Endometrium (tissue), 2 donors: ENCODE data around the gene FA2H.
"Not testable (repeated sequence)": the region's sequence is repeated elsewhere in the genome, so short reads cannot be mapped to it uniquely, and the experiment has no call there.

ENCODE experiments used
- FAIRE-seq: peaks from 2 replicates; lab custom pipeline; 2012; peaks lifted over from hg19 to GRCh38; lab: Jason Lieb, UNC
- donor health status: control.
- donor health status: control.

Gene FA2H

DNA sequence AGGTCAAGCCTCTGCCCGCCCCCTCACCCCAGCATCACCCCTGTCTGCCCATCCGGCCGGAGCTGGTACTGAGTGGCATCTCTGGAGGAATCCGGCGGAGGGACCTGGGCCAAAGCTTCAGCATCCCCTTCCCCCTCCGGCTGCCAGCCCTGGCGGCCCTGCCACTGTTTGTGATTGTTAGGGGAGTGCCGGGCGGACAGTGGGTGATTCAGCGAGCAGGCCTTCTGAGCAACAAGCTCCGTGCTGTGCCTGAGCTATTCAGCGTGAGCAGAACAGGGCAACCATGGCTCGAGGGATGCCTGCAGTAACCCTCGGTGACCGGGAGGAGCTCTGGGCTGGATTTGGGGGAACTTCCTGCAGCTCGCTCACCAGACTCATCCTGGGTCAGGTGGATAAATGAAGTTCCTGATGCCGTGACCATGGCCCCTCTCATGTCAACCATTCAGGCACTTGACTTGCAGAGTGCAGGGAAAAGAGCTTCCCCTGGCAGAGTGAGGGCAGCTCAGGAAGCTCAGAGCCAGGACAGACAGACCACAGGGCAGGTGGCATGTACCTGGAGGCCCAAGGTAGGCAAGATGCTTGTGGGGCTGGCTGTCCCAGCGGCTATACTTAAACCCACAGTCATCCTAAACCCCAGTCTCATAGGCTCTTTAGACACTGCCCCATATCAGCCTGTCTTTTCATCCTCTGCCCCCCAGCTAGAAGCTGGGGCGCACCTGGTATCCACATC lies 49.6 kb downstream of the FA2H start:
- no peak for FAIRE-seq

DNA sequence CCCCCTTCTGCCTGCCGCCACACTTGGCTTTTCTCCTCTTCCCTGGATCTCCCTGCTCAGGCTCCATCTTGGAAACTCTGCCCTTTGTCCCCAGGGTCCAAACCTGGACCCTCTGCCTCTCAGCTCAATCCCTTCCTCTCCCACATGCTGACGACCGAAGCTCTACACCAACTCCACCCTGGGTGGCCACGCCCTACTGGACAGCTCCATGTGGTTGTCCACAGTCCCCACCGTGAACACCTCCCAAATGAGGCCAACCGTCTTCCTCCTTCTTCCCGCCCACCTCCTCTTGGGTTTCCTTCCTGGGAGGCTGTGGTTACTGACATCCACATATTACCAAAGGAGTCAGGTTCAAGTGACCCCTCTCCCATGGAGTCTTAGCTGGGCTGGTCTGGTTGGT lies 51.4 kb downstream of the FA2H start:
- FAIRE-seq = no peak

DNA sequence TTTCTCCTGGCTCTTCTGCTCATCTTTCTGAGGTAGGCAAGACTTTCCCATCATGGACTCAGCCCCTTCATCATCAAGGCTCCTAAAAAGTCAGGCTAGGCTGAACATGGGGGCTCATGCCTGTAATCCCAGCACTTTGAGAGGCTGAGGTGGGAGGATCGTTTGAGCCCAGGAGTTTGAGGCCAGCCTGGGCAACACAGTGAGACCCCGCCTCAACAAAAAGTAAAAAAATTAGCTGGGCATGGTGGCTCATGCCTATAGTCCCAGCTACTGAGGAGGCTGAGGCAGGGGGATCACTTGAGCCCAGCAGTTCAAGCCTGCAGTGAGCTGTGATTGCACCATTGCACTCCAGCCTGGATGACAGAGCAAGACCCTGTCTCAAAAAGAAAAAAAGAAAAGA lies 52.5 kb downstream of the FA2H start:
- FAIRE-seq = not testable (repeated sequence)

DNA sequence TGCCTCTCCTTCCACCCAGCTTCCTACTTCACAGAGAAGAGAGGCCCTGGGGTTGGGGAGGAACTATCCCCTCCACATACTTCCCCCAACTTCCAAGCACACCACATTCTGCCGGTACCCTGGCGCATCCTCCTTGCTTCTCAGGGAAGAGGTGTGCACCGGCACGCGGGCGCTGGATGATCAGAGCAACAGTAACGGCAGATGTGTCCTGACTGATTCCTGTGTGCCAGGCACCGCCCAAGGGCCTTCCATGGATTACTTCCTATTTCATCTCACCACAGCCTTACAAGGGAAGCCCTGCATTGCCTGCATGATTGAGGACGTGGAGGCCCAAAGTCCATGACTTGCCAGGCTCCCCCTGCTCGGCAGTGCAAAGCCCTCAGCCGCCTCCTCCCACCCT lies 52.9 kb downstream of the FA2H start:
- FAIRE-seq = no peak

DNA sequence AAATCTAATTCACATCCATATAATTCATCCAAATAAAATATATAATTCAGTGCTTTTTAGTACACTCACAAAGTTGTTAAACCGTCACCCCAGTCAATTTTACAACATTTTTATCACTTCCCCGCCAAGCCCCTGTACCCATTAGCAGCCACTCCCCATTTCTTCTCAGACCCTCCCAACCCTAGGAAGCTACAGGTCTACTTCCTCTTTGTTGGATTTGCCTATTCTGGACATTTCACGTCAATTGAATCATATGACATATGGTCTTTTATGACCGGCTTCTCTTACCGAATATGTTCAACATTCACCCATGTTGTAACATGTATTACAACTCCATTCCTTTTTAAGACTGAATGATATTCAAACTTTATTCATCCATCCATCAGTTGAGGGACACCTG lies 54.0 kb downstream of the FA2H start:
- no peak for FAIRE-seq

DNA sequence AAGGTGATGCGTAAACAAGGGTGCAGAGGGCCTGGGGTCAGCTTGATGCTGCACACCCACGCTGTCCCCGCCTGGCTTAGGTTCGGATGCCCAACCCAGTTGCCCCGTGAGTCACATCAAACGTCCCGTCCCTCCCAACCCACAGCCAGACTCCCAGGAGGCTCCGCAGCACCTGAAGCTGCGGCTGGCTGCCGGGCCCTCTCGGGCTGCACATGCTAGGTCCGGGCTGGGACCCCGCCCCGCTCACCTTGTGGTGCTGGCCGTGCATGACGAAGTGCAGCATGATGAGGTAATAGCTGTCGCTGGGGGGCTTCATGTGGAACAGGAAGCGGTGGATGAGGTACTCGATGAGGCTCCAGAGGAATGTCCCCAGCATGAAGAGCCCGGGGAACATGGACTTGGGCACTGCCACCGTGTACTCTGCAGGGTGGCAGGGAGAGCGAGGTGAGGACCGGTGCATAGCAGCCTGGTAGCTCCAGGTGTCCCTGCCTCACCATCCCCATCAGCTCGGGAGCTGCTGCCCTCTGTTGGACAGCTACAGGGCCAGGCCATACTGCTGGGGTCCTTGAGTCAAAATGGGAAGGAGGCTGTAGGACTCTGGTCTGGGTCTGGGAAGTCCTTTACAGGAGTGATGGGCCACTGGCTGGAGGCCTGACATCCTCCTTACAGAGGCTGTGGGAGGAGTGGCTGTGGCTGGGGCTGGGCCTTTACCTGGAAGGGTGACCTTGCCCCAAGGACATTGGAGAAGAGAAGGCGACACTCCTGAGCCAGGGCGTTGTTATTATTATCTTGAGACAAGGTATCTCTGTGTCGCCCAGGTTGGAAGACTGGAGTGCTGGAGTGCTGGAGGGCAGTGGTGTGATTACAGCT lies 55.6 kb downstream of the FA2H start:
- FAIRE-seq = no peak

DNA sequence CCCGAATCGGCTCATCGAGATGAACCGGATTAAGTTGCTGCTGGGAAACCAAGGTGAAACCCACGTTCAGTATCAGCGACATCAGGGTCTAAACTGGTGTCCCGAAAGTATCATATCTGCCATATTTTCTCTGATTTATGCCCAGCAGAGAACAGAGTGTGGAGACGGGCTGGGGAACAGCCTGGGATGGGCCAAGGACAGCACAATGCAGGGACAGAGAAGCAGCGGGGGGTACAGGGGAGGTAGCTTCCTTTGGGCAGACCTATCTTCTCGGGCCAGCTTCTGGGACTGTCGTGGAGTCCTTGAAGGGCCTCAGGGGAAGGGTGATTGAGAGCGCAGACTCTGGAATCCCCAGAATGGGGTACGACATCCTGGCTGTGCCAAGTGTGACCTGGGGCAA lies 56.5 kb downstream of the FA2H start:
- no peak for FAIRE-seq

DNA sequence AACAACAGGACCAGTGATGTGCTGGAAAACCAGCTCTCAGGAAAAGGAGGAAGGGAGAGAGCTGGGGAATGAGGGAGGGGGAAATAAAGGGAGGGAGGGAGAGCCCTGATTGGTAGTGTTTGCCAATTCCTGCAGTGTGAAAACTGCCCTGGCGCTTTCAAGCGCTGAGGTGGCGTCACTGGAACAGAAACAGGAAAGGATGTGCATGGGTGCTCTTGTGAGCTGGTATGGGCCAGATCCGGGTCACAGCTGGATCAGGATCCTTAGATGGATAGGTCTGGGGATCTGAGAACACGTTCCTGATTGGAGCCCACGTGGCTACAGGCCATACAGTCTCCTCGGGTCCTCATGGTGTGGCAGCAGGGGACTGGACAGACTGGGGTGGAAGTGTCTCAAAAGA lies 57.3 kb downstream of the FA2H start:
- FAIRE-seq = no peak

DNA sequence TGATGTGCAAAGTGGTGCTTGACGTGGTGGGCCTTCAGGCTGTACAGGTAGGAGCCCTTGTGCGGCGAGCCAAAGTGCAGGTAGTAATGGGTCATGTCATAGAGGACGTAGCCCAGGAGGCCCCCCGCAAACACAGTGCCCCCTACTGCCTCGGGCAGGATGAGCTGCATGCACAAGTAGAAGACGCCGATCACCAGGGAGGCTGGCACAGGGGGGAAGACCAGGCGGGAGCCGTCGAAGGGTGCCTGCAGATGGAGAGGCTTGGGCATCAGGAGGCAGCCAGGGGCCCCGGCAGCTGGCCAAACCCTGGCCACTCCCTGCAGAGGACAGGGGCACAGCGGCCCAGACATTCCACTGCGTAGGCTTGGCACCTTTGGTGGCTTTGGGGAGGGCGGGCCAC lies 58.3 kb downstream of the FA2H start:
- FAIRE-seq = no peak

DNA sequence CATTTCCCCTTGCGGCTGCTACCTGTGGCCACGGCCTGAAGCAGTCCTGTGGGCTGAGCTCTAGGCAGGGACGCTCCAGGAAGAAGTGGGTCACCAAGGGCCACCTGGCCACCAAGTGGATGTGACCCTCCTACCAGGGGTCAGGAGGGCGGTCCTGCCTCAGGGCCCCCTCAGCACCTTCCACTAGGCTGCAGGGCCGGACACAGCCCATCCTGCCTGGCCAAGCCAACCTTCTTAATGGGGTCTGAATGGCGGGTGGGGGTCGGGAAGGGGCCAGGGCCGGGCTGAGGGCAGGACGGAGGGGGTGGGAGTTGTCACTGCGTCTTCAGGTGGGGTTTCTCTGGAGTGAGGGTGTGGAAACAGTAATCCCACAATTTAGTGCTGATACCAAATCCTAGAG lies 60.7 kb downstream of the FA2H start:
- no peak for FAIRE-seq

DNA sequence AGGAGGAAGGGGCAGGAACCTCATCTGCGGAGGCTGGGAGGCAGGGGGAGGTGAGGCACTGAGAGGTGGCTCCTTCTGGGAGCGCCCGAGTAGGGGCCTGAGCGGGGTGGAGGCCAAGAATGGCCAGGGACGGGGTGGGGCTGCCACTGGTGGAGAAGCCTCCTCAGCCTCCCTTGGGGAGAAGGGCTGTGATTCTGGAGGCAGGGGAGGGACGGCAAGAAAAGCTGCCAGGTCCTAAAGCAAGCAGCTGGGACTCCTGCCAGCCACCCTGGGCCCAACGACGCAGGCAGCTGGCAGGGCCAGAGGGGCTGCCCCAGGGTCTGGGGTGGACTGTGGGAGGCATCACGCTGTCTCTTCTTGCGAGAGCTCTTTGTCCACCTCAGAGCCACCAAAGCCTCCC lies 61.3 kb downstream of the FA2H start:
- FAIRE-seq = no peak

DNA sequence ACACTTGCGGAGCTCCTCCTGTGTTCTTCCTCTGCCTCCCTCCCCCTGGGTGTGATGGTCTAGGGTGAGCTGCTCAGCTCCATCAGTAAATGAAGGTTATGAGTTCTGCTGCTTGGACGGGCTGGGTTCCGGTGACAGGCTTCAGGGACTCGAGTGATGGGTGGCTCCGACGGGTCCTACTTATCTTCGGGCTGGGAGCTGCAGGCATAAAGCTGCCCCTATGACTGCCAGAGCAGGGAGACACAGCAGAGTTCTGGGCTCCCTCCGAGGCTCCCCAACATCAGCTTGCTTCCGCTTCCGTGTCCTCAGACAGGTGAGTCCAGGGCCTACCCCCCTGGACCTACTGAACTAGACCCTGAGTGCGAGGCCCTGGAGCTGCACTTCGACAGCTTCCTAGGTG lies 62.7 kb downstream of the FA2H start:
- FAIRE-seq = no peak

DNA sequence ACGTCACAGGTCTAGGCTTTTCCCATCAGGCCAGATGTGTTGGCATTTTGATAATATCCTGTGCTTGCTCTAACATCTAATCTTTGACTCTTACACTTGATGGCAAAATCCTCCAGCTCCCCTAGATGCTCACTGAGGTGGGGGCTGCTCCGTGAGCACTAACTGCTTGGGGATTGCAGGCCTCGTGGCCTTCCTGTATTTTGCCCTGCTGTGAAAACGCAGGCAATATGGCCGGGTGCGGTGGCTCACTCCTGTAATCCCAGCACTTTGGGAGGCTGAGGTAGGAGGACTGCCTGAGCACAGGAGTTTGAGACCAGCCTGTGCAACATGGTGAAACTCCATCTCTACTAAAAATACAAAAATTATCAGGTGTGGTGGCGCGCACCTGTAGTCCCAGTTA lies 64.2 kb downstream of the FA2H start:
- FAIRE-seq = no peak

DNA sequence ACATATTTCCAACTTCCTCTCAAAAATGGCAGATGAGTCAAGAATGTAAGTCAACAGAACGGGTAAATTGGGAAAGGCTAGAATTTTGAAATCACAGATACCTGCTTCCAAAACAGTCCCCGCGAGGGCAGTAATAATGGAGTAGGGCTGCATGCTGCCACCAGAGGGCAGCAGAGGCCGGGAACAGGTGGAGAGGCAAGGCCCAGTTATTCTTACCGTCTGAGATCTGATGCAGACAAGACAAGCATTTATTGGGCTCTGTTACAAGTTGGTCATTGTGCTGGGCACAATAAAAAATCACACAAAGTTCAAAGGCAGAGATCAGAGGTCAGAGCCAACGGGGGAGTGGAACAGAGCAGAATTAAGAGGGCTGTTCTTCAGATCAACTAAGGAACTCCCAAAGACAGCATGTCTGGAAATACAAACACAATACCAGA lies 65.2 kb downstream of the FA2H start:
- FAIRE-seq = peak; percentile 67

DNA sequence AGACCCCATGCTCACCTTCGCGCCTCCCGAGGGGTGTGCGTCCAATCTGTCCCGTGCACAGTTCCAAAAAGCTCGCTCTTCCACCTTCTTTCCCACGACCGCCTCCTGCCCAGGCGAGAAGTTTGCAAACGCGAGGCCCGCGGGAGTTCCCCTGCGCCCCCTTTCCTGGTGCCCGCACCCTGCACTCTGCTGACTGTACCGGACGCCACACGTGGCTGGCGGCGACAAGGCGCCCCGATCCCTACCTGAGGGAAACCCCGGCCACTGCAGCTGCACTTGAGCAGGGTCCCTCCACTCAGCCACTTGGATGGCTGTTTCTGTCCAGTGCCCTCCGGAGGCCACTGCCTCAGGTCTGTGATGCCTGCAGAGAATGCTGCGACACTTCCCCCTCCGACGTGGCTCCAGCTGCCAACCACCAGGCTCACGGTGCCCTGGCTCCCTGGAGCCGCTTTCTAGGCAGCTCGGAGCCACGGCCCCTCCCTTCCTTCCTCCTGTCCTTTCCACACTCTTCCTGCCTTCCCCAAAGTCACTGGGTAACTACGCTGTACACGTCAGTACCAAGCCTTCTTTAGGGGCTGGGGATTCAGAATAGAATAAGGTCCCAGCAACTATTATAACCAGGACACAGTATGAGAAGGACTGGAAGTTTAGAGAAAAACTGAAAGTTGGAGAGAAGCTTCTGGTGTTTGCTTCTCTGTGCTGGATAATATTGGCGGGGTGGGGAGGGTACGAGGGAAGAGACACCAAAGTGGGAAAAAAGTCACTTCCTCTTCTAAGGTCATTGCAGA lies 74.0 kb downstream of the FA2H start, which contains the start of gene MLKL:
MLKL (minus strand) TSS at position 425 of the 788 bp plus-strand sequence. CDS start 5,105 bp downstream, outside the sequence.
- FAIRE-seq = no peak

DNA sequence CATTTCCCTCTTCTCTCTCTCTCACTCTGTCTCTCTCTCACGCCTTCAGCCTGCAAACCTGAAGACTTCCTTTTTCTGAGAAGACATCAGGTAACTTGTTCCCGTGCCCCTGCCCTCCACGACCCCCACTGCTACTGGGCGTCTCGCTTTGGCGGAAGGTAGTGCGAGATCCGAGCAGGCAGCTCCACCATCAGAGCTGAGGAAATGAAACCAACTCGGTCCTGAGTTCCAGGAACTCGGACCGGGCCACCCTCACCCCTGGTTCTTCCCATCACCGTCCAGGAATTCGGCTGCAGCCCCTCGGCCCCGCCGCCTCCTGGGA lies 74.5 kb downstream of the FA2H start:
- no peak for FAIRE-seq

DNA sequence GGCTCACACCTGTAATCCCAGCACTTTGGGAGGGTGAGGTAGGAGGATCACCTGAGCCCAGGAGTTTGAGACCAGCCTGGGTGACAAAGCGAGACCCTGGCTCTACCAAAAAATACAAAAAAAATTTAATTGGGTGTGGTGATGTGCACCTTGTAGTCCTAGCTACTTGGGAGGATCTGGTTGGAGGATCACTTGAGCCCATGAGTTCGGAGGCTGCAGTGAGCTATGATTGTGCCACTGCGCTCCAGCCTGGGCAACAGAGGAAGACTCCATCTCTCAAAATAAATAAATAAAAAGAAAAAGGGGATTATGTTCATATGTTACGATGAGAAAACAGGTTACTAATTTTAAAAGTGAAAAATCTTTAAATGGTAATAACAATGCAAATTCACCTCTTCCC lies 75.0 kb downstream of the FA2H start:
- FAIRE-seq = no peak

DNA sequence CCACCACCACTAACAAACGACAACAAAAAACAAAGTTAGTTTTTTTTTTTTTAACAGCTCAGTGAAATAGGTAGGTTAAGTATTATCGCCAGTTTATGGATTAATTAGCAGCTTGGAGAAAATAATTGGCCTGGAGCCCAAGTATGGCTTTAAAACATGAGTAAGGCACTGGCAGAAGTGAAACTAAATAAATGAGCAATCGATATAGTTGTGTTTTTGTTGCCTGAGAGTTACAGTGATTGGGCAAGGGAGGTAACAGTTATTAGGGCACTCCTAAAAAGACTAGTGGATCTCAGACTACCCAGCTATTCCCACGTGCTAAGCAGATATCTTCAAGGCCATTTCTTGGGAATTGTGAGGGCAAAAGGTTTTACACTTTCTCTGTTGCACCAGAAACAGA lies 76.4 kb downstream of the FA2H start:
- FAIRE-seq = no peak

DNA sequence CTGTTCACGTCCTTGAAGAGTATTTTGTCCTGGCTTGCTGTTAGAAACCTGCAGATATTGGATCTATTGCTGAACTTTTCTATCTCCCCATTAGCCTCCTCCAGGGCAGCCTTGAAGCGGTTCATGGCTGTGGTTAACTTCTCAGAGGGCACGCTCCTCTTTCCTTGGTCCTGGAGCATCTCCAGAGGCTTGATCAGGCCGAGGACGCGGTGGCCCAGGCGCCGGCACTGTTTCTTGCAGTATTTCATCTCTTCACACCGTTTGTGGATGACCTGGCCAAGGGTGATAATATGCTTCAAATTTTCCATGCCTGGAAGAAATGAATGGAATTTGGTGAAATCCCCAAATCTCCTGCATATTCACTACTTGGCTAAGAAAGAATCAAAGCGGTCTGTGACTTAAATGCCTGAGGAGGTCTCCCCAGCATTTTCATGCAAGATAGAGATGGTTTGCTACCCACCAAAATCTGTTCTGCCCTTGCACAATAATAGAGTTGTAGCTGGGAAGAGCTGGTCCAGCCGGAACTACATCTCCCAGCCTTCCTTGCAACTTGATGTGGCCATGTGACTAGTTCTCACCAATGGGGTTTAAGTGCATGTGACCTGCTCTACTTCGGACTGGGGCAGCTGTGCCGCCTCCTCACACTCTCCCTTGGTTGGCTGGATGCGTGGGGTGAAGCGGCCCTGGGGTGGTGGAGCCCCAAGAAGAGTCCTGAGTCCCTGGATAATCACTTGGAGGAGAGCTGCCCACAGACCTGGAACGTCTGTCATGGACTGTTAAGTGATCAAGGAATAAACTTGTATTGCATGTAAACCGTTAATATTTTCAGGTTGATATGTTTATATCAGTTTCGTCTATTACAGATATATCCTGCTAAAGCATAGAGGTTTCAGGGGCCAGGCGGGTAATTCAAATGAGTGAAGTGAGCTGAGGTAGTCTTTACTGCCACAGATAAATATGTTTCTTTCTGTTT lies 78.9 kb downstream of the FA2H start:
- FAIRE-seq = no peak

DNA sequence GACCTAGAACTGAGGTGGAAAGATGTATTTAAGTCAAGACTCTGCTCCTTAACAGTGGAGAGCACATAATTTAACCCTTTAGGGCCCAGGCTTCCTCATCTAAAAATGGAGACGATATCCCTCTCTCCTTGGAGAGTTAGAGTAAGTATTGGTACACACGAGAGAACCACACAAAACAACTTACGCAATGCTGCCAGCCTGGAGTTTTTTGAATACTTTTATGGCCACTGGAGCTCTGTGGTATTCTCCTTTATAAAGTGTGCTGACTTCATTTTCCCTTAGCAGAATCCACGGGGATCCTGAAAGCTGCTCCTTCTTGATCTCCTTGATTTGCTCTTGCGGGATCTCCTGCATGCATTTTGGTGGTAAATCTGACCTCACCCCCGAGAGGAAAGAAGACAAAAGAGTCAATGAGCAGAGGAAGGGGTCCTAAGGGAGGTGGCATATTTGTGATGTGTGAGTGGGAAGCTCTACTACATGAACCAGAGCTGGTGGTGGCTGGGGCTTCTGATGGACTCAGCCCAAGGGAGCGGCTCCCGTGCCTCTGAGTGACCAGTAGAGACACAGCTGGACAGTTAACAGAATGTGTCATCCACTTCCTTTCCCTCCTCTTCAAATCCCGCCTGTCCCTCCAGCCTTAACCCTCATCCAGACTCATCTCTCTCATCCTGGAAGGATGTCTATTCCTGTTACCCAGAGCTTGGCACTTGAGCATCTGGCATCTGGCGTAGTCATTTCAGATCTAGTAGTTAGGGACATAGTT lies 83.3 kb downstream of the FA2H start:
- no peak for FAIRE-seq

DNA sequence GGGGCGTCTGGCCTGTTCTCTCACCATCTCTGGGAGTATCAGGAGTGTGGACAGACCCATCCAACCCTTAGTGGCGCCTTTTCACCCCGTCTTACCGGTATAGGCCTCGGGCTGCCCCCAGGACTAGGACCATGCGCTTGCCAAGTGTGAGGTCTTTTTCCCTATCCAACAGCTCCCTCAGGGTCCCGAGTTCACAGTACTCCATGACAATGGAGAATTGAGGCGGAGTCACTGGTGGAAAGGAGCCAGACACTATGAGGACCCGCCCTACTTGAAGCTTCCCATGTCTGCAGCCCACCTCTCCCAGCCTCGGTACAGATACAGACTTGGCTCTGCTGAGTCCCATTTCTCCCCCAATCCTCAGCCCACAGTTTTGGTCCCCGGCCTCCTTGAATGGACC lies 92.1 kb downstream of the FA2H start:
- no peak for FAIRE-seq
